Endothelial cell of umbilical vein (primary cell): ENCODE results near the gene ASIC4. TPM values are rescaled to one million over a fixed set of nuclear protein-coding genes. Genes with fewer than 3 reads are reported as not detected.

ENCODE experiments used
- BruUV-seq: library from RNA; stranded (reverse); fragments of 400-500 nt; replicated peaks from 2 replicates; lab custom pipeline; 2021; lab: Mats Ljungman, UMichigan
- CTCF ChIA-PET: fragments of 300-600, 350-600 bp; sonication (Branson Sonifier 250); formaldehyde crosslinking; loops from one replicate; lab custom pipeline; 2021; ENCODE audit warnings: antibody characterized with exemption, inconsistent platforms; lab: Charles Lee
- POLR2A ChIA-PET: fragments of 300-600, 350-600 bp; sonication (Branson Sonifier 250); formaldehyde crosslinking; loops from one replicate; lab custom pipeline; 2021; ENCODE audit warnings: antibody characterized with exemption, inconsistent platforms; lab: Charles Lee
- DNase-seq: peaks from one replicate; pipeline ENCODE4 v3.0.0-alpha.2; 2011; ENCODE audit warnings: low read depth, low spot score
- FAIRE-seq: peaks from 2 replicates; lab custom pipeline; 2011; peaks lifted over from hg19 to GRCh38; lab: Jason Lieb, UNC
- H2AFZ ChIP-seq: 2 replicates; pipeline ENCODE4 v1.6.0; 2012; ENCODE audit warnings: low read depth, low read length, control low read depth, inconsistent platforms
- H3K27ac ChIP-seq: 2 replicates; pipeline ENCODE4 v1.5.1; 2011; ENCODE audit warnings: low read depth, mild to moderate bottlenecking, control low read depth, low read length, moderate library complexity; ENCODE audit not compliant: insufficient read depth
- H3K27me3 ChIP-seq, 2 experiments: 2 replicates each; pipeline versions ENCODE4 v1.6.0 to v1.6.1; 2011; ENCODE audit warnings: low read length in 2 of 2, mixed read lengths in 1 of 2; ENCODE audit not compliant: control insufficient read depth in 2 of 2, insufficient read depth in 2 of 2
- H3K36me3 ChIP-seq, 2 experiments: 2 replicates in 1 of 2; 3 replicates in 1 of 2; pipeline ENCODE4 v1.5.1; 2011; ENCODE audit warnings: low read length in 2 of 2, mild to moderate bottlenecking in 1 of 2, moderate library complexity in 1 of 2; ENCODE audit not compliant: control insufficient read depth in 2 of 2, insufficient read depth in 2 of 2; ENCODE audit errors: extremely low read depth in 1 of 2
- H3K4me1 ChIP-seq: 3 replicates; pipeline ENCODE4 v1.5.1; 2011; ENCODE audit warnings: mild to moderate bottlenecking, low read length; ENCODE audit not compliant: control insufficient read depth, insufficient read depth; ENCODE audit errors: extremely low read depth
- H3K4me2 ChIP-seq: 2 replicates; pipeline ENCODE4 v1.6.1; 2011; ENCODE audit warnings: low read length, control low read depth, mixed read lengths; ENCODE audit not compliant: insufficient read depth
- H3K4me3 ChIP-seq, 3 experiments: fragments of 200-600 bp in 1 of 3; sonication (generic), shearing (Covaris generic) in 1 of 3; replicated peaks in 1 of 3; 2 replicates each; pipeline ENCODE4 v1.5.1; 2011 to 2016; ENCODE audit warnings: control low read depth in 3 of 3, low read length in 3 of 3, mild to moderate bottlenecking in 2 of 3, inconsistent platforms in 1 of 3, low read depth in 1 of 3, moderate library complexity in 1 of 3; ENCODE audit not compliant: insufficient read depth in 1 of 3
- H3K79me2 ChIP-seq: 2 replicates; pipeline ENCODE4 v1.6.0; 2012; ENCODE audit warnings: low read length, inconsistent platforms; ENCODE audit not compliant: control insufficient read depth, insufficient read depth
- H3K9ac ChIP-seq: replicated peaks from 2 replicates; pipeline ENCODE3; 2011; ENCODE audit warnings: low read length, control low read depth; ENCODE audit not compliant: insufficient read depth; ENCODE audit errors: extremely low read depth
- H3K9me1 ChIP-seq: replicated peaks from 3 replicates; pipeline ENCODE4 v1.6.0; 2011; ENCODE audit warnings: mild to moderate bottlenecking, low read length; ENCODE audit not compliant: control insufficient read depth, insufficient read depth; ENCODE audit errors: extremely low read depth
- H3K9me3 ChIP-seq: replicated peaks from 2 replicates; pipeline ENCODE4 v1.5.1; 2012; ENCODE audit warnings: low read length, inconsistent platforms; ENCODE audit not compliant: control insufficient read depth, insufficient read depth
- H4K20me1 ChIP-seq: replicated peaks from 2 replicates; pipeline ENCODE3; 2011; ENCODE audit warnings: mild to moderate bottlenecking, low read length; ENCODE audit not compliant: control insufficient read depth, insufficient read depth; ENCODE audit errors: extremely low read depth
- CTCF ChIP-seq, 2 donors: IDR thresholded peaks; 1 replicate in 1 of 2; 2 replicates in 1 of 2; pipeline ENCODE4 v1.5.1; 2011; ENCODE audit warnings: low read length in 2 of 2, mild to moderate bottlenecking in 2 of 2, moderate library complexity in 2 of 2, control low read depth in 1 of 2, inconsistent platforms in 1 of 2, low read depth in 1 of 2; ENCODE audit not compliant: insufficient read depth in 1 of 2; ENCODE audit errors: extremely low read depth in 1 of 2
- FOS ChIP-seq: IDR thresholded peaks from 2 replicates; pipeline ENCODE4 v1.6.1; 2011; ENCODE audit warnings: mild to moderate bottlenecking, low read length, moderate library complexity, borderline replicate concordance; ENCODE audit not compliant: insufficient read depth
- GATA2 ChIP-seq: IDR thresholded peaks from 2 replicates; pipeline ENCODE4 v1.7.0; 2011; ENCODE audit warnings: low read depth, mild to moderate bottlenecking, moderate library complexity, mixed read lengths, low read length; ENCODE audit not compliant: insufficient read length, insufficient read depth
- JUN ChIP-seq: IDR thresholded peaks from 2 replicates; pipeline ENCODE4 v1.6.1; 2011; ENCODE audit warnings: borderline replicate concordance, low read depth; ENCODE audit not compliant: insufficient read length, insufficient read depth
- MAX ChIP-seq: IDR thresholded peaks from 2 replicates; pipeline ENCODE4 v1.6.1; 2011; ENCODE audit not compliant: insufficient read depth, insufficient read length
- POLR2AphosphoS5 ChIP-seq: IDR thresholded peaks from 2 replicates; pipeline ENCODE4 v1.6.1; 2012; ENCODE audit warnings: low read depth, mild to moderate bottlenecking, control low read depth, low read length, moderate library complexity; ENCODE audit not compliant: insufficient read depth
- dilution Hi-C: fragments of 300-500 bp; cut with MboI; formaldehyde crosslinking; loops from one replicate; pipeline ENCODE4 v1.15.0; 2019; ENCODE audit warnings: low sequenced_read_pairs; ENCODE audit not compliant: extremely low pct_ligation_motif_present
- intact Hi-C: fragments of 100-400 bp; cut with micrococcal nuclease; formaldehyde crosslinking; loops from one replicate; pipeline ENCODE4 v1.10.0; 2022
- polyA plus RNA-seq, 4 experiments: library from polyadenylated mRNA; depleted of rRNA in 3 of 4; stranded (reverse) in 3 of 4; unstranded in 1 of 4; fragments of >200 nt; gene quantifications; 2 replicates each; pipeline versions ENCODE4 v1.2.1 to v1.2.3, GENCODE V29; 2011 to 2012; ENCODE audit warnings: missing spikeins in 1 of 4
- total RNA-seq: library from RNA; stranded (reverse); gene quantifications from 2 replicates; pipeline ENCODE4 v1.2.3, GENCODE V29; 2021

Gene ASIC4
- total and polyA plus RNA-seq, 2 donors (not counting 3 experiments of a cell fraction or from before 2014, with no cell fraction given) = not detected

GRCh38 chr2:219517954-219518778 lies 3.9 kb downstream of the ASIC4 start:
- CTCF ChIA-PET = interaction anchor here (1.0 to 5.3 kb wide), 6 partner anchors 9 to 59 kb away, joined by 3 to 86 read pairs (median 10); partner anchors contain the start of gene GMPPA
- no peaks in the 10 kb centered on the region for H3K9me1 ChIP-seq
- dilution Hi-C loops (no loop called here), intact Hi-C loops (no loop called here)
- no peak overlapping the region for H3K9ac ChIP-seq
- H3K4me3 ChIP-seq = no peak overlapping the region
- no peaks in the 10 kb centered on the region for H3K36me3 ChIP-seq
- no peak overlapping the region for H2AFZ ChIP-seq
- H3K9me3 ChIP-seq = no peaks in the 10 kb centered on the region
- DNase-seq = no peak
- H3K4me2 ChIP-seq = no peak overlapping the region
- H4K20me1 ChIP-seq = no peaks in the 10 kb centered on the region
- H3K79me2 ChIP-seq = no peaks in the 10 kb centered on the region
- H3K27ac ChIP-seq = no peak overlapping the region
- FAIRE-seq = no peak
- peaks cover 56 to 57% of the 10 kb centered on the region in 2 experiments for H3K27me3 ChIP-seq
- TF ChIP-seq JUN = no peak
- no peaks in the 10 kb centered on the region for H3K4me1 ChIP-seq
- BruUV-seq = no TSS peak
- POLR2A ChIA-PET = no interaction called here

GRCh38 chr2:219519526-219519916 lies 5.2 kb downstream of the ASIC4 start:
- Histone ChIP-seq H2AFZ (no peak overlapping the region), H3K4me1 (no peaks in the 10 kb centered on the region), H3K79me2 (no peaks in the 10 kb centered on the region), H3K9me3 (no peaks in the 10 kb centered on the region), H3K4me3 (no peak overlapping the region), H4K20me1 (no peaks in the 10 kb centered on the region), H3K27ac (no peak overlapping the region), H3K9me1 (no peaks in the 10 kb centered on the region), H3K9ac (no peak overlapping the region), H3K4me2 (no peak overlapping the region), H3K27me3 (peaks cover 56 to 57% of the 10 kb centered on the region in 2 experiments), H3K36me3 (no peaks in the 10 kb centered on the region)
- DNase-seq (no peak), FAIRE-seq (no peak)
- ChIA-PET CTCF (interaction anchor here (1.1 to 5.3 kb wide), 5 partner anchors 11 to 117 kb away, joined by 4 to 86 read pairs (median 67); partner anchors contain the start of gene GMPPA), POLR2A (no interaction called here)
- no peak for TF ChIP-seq CTCF (IDR thresholded peaks at IDR 0.05; ENCODE audit: extremely low read depth in 1 of 2, insufficient read depth in 1 of 2, low read depth in 1 of 2, low read length in 2 of 2)
- TF ChIP-seq FOS = no peak
- TF ChIP-seq JUN = no peak
- TF ChIP-seq GATA2 = no peak
- TF ChIP-seq POLR2AphosphoS5 = no peak
- no peak for TF ChIP-seq MAX
- intact Hi-C loops (no loop called here), dilution Hi-C loops (no loop called here)
- BruUV-seq = no TSS peak
